ENCODE data around the gene BTBD7. TPM values are rescaled to one million over a fixed set of nuclear protein-coding genes. Genes with fewer than 3 reads are reported as not detected.
A peak's percentile ranks its signal among the peaks of the same experiment; 100 is the strongest.

BTBD7 gene
- polyA plus RNA-seq, 1 donor (not counting 4 experiments of a cell fraction or from before 2014, with no cell fraction given): 25.1 TPM

- Histone ChIP-seq H3K9me3 (ENCODE audit: control insufficient read depth, low read depth, low read length) (no peaks in the 10 kb centered on the region), H4K20me1 (ENCODE audit: control insufficient read depth, extremely low read depth, insufficient read depth, low read length) (no peaks in the 10 kb centered on the region), H3K9me1 (ENCODE audit: control insufficient read depth, extremely low read depth, insufficient read depth, low read length) (peaks cover 3% of the 10 kb centered on the region), H3K4me3 (ENCODE audit: control insufficient read depth in 2 of 3, extremely low read depth in 1 of 3, insufficient read depth in 2 of 3, low read depth in 1 of 3, low read length in 3 of 3) (no peak overlapping the region), H3K4me2 (ENCODE audit: control insufficient read depth, extremely low read depth, insufficient read depth, low read depth, low read length) (peak overlapping the region; percentile 14), H2AFZ (ENCODE audit: control insufficient read depth, low read length) (no peak overlapping the region), H3K79me2 (ENCODE audit: control insufficient read depth, insufficient read depth, low read length) (peaks cover 32% of the 10 kb centered on the region), H3K4me1 (ENCODE audit: control insufficient read depth, extremely low read depth, insufficient read depth, low read length) (peaks cover 4% of the 10 kb centered on the region), H3K36me3 (ENCODE audit: control insufficient read depth in 2 of 2, extremely low read depth in 1 of 2, insufficient read depth in 2 of 2, low read length in 2 of 2) (peaks cover 5 to 10% of the 10 kb centered on the region in 2 experiments), H3K9ac (ENCODE audit: control insufficient read depth, extremely low read depth, insufficient read depth, low read length) (no peak overlapping the region), H3K27ac (ENCODE audit: control insufficient read depth, insufficient read depth, low read length) (no peak overlapping the region), H3K27me3 (ENCODE audit: control insufficient read depth, extremely low read depth, insufficient read depth, low read length) (no peaks in the 10 kb centered on the region)
- TF ChIP-seq EZH2 (IDR thresholded peaks at IDR 0.05; ENCODE audit: low read length): no peak
- no peak for TF ChIP-seq CTCF (optimal IDR thresholded peaks at IDR 0.05 in 1 of 3, IDR thresholded peaks at IDR 0.05 in 1 of 3, conservative IDR thresholded peaks at IDR 0.05 in 1 of 3; ENCODE audit: extremely low read depth in 1 of 3, insufficient read depth in 2 of 3, low read length in 3 of 3)
- dilution Hi-C loops (cut with MboI; ENCODE audit: extremely low pct_ligation_motif_present, low sequenced_read_pairs): no loop called here
- no peak for DNase-seq (ENCODE audit: low read depth, low spot score)
- peak; percentile 63 for FAIRE-seq
Measured at GRCh38 chr14:93274055-93274806, 58.6 kb downstream of the BTBD7 start.

DNA sequence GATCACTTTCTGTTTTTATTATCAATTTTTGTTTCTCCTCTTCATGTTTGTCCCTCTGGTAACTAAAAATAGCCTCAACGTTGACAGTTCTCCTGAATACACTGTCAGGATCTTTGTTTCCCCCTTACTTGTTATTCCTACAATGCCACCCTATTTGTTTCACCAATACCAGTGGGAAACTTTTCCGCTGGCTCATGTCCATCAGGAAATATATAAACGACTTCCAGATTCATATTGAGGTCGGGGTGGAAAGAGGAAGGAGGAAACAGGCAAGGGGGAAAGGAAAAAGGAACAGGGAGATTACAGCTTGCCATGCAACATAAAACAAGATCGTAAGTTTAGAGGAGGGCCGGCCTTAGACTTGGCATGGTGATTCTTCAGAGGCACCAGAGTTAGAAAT, 61.7 kb downstream of the BTBD7 start:
- Histone ChIP-seq H3K9ac (ENCODE audit: control insufficient read depth, extremely low read depth, insufficient read depth, low read length) (no peak overlapping the region), H3K27me3 (ENCODE audit: control insufficient read depth, extremely low read depth, insufficient read depth, low read length) (no peaks in the 10 kb centered on the region), H3K9me1 (ENCODE audit: control insufficient read depth, extremely low read depth, insufficient read depth, low read length) (peaks cover 6% of the 10 kb centered on the region), H4K20me1 (ENCODE audit: control insufficient read depth, extremely low read depth, insufficient read depth, low read length) (no peaks in the 10 kb centered on the region), H3K4me3 (ENCODE audit: control insufficient read depth in 2 of 3, extremely low read depth in 1 of 3, insufficient read depth in 2 of 3, low read depth in 1 of 3, low read length in 3 of 3) (no peak overlapping the region), H3K9me3 (ENCODE audit: control insufficient read depth, low read depth, low read length) (no peaks in the 10 kb centered on the region), H3K27ac (ENCODE audit: control insufficient read depth, insufficient read depth, low read length) (no peak overlapping the region), H2AFZ (ENCODE audit: control insufficient read depth, low read length) (no peak overlapping the region), H3K36me3 (ENCODE audit: control insufficient read depth in 2 of 2, extremely low read depth in 1 of 2, insufficient read depth in 2 of 2, low read length in 2 of 2) (peaks cover 5 to 11% of the 10 kb centered on the region in 2 experiments), H3K79me2 (ENCODE audit: control insufficient read depth, insufficient read depth, low read length) (peaks cover 50% of the 10 kb centered on the region), H3K4me1 (ENCODE audit: control insufficient read depth, extremely low read depth, insufficient read depth, low read length) (peaks cover 4% of the 10 kb centered on the region), H3K4me2 (ENCODE audit: control insufficient read depth, extremely low read depth, insufficient read depth, low read depth, low read length) (no peak overlapping the region)
- no peak for TF ChIP-seq CTCF (optimal IDR thresholded peaks at IDR 0.05 in 1 of 3, IDR thresholded peaks at IDR 0.05 in 1 of 3, conservative IDR thresholded peaks at IDR 0.05 in 1 of 3; ENCODE audit: extremely low read depth in 1 of 3, insufficient read depth in 2 of 3, low read length in 3 of 3)
- TF ChIP-seq EZH2 (IDR thresholded peaks at IDR 0.05; ENCODE audit: low read length): no peak
- dilution Hi-C loops (cut with MboI; ENCODE audit: extremely low pct_ligation_motif_present, low sequenced_read_pairs): no loop called here
- DNase-seq (ENCODE audit: low read depth, low spot score): no peak
- FAIRE-seq: no peak
